Neuronal stem cell (in vitro differentiated cells): Measurements from ENCODE around the gene ACKR2. TPM values are rescaled to one million over a fixed set of nuclear protein-coding genes. Genes with fewer than 3 reads are reported as not detected.

Experiments
- small RNA-seq: library from polyadenylated mRNA; stranded (forward); fragments of <200 nt; extraction: miRNeasy Mini kit (QIAGEN cat#:217004); gene quantifications from one replicate; pipeline ENCODE3, GENCODE V24; 2013; ENCODE audit not compliant: insufficient read depth

ACKR2 gene

Small RNA genes lying within 50 kb of the gene (small RNA-seq; reads per million reads assigned to genes)
- not detected for gene CCDC13
